Islet precursor cell (in vitro differentiated cells): ENCODE measurements around the gene TRIO.

Experiments used
- DNase-seq: peaks from one replicate; pipeline ENCODE4 v3.0.0-alpha.2; 2018

Gene TRIO

DNA sequence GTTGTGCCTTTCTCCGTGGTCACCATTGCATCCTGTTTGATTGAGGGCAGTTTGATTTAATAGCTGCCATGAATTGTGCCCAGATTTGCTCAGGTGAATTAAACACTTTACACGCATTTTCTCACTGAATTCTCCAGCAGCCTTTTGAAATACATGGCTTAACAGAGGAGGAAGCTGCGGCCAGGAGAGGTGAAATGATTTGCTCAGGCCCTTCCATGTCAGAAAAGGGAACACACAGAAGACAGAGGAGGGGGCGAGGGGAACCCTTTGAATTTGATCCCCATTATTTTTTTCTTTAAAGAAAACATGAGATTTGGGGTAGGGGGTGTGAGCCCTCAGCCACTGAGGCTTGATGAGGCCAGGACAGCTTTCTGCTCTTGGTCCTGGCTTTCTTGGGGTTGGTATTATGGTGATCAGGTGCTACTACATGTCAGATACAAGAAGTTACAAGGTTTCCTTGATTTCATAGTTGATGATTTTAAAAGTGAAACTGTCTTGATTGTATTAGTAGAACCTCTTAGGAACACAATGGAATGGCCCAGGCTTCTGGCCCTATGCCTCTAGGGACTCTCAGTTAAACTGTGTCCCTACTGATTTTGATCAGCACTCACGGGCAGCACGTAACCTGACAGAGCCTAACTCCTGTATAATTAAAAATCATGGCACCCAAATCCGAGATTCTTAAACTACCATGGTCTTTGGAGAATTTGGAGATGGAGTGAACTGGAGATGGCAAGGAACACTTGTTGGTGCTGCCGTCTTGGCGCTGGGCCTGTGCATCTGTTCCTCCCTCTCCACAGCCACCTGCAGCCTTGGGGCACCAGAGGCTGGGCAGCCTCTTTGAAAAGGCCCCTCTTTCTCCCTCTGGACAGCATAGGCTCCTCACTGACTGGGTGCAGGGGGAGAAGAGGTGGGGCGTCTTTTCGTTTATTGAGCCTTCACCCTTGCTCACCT, 107.9 kb downstream of the TRIO start:
- no peak for DNase-seq

DNA sequence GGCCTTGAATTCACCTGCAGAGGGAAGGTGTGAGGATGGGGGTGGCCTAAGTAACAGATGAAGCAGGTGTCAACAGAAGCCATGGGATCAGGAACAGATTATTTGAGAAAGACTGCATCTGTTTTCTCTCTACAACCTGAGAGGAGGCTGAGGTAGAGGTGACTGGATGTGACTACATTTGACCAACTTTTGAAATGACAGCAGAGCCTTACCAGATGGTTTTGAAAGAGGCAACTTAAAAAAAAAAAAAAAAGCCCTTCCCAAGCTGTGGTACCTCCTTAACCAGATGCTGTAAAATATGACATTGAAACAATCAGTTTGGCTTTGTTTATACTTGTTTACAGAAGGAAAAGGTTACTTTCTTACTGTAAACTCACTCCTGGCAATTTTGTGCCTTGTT, 108.6 kb downstream of the TRIO start:
- DNase-seq = no peak

DNA sequence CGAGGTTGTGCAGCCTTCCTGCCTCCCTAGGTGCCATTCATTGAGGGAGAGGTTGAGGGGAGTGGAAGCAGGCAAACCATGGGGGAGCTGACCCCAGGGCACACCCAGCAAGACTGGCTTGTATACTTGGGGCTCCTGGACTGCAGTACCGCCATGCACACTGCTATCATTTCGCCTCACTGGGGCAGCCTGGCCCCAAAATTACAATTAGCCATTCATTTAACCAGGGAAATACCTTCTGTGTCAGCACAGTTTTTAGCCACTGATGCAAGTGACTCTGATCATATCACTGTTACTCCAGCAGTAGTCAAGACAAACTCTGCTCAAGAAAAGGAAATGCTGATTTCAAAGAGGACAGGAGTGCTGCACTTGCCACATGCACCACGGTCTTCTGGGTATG, 109.7 kb downstream of the TRIO start:
- no peak for DNase-seq

DNA sequence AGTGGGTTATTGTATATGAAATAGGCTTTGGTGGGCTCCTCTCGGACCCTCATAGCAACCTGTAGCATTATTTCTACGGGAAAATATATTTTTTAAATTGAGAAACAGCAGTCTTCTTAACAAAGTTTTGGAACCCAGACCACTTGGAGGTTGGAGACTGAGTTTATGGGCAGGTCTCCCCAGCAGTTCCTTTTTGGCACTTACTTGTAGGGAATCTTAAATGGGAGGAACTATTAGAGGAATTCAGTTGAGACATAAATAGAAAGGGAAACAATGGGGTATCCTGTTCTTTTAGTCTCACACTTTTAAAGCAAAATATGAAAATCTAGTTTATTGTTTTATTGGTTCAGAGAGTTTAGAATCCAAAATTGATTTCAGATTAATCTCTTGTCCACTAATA, 111.5 kb downstream of the TRIO start:
- no peak for DNase-seq

DNA sequence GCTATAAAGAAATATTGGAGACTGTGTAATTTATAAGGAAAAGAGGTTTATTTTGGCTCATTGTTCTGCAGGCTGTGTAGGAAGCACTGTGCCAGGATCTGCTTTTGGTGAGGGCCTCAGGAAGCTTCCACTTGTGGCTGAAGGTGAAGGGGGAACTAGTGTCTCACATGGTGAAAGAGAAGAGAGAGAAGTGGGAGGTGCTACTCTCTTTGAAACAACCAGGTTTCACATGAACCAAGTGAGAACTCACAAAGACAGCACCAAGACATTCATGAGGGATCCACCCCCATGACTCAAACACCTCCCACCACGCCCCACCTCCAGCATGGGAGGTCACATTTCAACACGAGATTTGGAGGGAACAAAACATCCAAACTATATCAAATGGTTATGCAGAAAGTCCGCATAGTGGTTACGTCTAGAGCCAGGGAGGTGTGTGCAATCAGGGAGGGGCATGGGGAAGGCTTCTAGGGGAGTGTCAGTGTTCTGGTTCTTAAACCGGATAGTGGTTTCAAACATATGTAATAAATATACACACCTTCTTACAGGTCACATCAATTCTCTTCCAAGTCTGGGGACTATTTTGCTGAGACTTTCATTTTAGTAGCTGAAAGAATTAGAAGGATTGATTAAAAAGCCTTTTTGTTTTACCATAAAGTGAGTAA, 113.0 kb downstream of the TRIO start:
- no peak for DNase-seq

DNA sequence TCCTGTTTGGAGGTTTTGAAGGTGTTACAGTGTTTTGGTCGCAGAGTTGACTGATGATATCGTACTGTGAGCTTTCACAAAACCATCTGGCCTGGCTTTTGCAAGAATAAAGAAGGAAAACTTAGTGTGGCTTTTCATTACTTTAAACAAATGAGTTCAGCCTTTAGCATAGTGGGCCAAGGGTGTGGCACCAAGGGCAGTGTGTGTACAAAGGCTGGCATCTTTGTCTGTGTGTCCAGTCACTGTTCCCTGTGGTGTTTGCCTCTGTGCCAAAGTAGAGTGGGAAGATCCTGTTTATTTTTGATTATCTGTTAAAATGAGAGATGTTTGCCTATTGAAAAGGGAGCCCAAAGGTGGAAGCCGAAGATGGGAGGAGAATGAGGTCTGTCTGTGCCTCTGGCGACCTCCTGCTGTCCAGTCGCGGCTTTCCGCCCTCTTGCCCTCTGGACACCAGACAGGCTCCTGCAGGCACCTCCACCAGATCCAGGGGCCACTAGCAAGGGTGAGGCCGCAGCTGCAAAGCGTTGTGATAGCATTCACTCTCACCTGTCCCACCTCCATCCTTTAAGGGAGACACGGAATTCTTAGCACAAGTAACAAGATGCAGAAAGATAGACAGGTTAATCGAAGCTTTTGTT, 113.7 kb downstream of the TRIO start:
- no peak for DNase-seq

DNA sequence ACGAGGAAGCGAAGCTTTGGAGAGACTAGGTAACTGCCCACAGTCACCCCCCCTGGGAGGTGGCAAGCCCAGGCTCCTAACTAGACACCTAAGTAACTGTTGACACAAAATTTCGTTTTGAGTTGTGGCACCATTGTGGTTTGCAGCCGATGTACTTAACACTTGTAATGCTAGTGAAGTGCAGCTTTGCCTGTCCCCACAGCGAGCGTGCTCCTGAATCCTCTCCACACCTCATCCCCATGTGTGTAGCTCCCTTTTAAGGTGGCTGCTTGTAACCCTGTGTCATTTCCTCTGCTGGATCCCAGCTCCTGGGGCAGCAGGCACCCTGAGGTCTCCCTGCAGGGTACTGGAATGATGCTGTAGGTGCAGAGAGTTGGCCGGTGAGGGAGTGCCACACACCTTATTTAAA, 114.9 kb downstream of the TRIO start:
- DNase-seq = no peak

DNA sequence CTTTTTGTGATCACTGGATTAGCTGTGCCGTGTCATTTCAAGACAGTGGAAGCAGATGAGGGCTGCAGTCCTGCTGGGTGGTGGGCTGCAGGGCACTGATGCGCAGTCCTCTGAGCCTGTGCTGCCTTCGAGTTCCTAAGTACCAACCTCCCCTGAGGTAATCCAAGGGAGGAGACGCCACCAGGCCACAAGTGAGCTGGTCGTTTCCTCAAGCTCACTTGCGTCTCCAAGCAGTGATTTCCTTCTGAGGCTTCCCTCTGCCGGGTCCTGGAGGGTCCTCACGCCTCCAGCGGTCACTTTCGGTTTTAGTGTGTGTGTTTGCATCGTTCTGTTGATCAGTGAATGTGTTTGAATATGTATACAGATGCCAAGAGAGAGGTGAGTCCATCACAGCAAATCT, 115.7 kb downstream of the TRIO start:
- no peak for DNase-seq

DNA sequence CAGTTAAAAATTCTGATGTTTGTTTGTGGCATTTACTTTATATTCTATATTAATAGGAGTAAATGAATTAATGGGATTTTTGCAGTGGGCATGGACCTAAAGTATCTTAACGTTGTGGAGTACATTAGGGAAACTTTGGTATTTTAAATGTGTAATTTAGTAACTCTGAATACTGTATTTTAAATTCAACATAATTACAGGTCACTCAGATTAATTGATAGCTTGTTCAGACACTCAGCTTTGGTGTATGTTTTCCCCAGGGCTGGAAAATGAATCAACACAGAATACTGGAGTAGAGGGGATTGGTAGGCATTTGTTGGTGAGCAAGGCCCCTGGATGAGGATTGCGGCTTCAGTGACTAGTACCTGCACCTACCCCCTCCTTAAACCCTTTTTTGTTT, 117.5 kb downstream of the TRIO start:
- no peak for DNase-seq

DNA sequence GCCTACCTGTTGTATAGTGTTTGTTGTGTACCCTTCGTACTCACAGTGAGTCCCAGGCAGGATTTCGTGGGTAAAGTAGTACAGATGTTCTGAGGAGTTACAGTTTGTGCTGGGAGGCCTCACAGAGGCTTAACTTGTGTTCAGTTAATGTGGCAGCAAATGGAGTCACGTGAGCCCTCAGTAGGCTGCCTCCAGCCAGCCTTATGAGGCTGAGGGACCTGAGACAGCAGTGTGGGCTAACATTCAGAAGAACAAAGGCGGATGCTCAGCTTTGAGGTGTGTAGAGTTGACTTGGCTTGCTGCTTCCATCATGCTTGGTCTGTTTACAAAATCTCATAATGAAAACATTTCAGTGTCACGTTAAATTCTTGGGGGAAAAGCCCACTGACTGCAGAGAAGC, 118.1 kb downstream of the TRIO start:
- no peak for DNase-seq

DNA sequence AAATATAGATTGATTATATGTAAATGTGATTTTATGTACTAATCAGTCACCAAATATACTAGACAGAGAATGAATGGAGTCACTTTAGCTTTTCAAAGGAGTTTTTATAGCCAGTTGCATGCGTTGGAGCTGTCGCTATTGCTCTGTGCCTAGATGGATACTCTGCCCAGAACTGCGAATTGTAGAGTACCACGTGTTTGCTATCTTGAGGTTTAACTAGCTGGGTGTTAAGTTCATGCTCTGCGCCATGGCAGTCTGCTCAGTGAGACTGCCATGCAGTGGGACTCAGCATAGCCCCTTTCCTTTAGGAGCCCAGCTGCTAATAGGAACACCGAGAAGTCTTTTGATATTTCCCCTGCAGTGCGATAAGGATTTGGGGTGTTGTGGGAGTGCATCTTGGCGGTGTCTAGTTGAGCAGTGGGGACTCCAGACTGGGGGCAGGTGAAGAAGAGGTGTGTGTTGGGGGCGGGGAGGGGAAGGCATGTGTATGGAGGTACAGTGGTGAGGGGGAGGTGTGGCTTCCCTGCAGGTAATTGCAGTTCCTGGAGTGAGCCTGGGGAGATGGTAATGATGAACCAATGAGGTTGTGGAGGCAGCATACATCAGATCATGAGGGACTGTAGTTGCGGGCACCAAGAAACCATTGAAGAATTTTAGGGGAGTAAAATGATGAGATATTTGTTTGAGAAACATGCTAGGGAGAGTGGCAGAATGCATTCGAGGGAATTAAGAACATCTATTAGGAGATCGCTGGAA, 118.9 kb downstream of the TRIO start:
- no peak for DNase-seq

DNA sequence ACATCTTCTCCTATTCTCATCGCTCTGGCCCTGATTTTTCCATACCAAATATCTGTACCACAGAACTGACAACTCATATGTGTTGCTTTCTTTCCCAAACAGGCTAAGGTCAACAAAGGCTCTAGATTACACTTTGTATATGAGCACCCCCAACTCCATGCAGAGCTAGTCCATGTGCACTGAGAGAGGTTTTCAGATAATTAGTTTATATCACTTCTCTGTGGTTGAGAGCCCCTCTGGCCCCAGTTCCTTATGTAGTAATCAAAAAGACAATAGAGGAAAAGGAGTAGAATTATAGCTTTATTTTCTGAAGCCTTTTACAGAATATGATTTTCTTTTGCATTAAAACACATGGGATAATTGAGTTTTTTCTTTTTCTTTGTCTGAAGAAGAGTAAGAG, 120.0 kb downstream of the TRIO start:
- DNase-seq = no peak

DNA sequence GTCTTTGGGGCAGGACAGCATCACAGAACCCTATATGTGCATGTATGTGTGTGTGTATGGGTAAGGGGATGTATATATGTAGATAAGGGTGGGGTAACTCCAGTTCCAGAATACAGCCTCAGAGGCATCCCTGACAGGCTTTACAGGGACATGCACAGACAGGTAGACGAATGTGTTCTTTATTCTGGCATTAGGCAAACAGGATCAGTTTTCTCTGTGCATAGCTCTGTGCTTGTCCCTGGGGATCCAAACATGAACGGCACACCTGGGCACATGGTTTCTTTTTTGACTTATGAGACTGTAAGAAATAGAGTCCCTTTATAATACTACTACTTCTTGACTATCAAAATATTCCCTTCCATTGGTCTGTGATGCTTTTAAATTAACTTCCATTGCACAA, 120.6 kb downstream of the TRIO start:
- DNase-seq = no peak

DNA sequence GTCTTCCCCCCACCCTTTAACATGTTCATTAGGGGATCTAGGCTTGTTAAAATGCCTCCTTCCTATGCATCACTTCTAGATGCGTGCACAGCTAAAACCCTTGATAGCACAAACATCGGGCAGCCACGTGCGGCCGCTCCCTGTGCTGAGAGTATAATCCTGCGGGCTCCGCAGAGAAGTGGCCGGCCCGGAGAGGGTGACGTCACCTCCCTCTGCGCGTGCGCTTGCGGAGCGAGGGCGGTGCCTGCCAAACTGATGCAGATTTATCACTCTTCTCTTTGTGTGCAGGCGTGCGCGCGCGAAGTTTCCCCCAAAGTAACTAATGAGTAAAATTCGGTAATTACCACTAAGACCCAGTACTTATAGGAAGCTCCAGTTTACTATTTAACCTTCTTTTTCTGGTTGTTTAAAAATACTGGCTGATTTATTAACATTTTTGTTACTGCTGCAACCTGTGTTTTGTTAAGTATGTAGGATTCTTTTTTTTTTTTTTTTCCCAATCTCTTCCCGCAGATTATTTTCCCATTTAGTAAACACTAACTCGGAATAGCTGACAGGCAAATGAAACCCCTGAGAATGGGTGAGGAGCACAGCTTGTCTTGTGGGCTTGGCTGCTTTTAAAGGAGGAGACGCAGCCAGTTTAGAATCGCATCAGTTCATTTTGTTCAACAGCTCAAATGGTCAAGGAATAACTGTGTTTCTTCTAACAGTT, 121.6 kb downstream of the TRIO start:
- DNase-seq = peak; percentile 98

DNA sequence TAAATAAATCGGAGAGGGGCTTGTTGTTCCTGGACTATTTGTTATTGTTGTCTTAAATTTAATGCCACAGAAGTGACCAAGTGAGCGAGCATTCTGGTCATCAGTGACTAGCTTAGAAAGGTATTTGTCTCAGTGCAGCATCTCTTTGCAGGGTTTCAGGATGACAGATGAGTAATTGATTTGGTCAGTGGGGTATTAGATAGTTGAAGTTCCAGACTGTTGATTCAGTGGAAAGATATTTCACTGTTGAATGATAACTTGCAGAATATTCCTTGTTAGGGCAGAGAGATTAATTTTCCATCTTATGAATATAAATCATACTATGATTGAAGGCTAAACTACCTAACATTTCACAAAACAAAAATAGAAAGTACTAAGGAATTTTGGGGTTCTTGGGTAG, 122.4 kb downstream of the TRIO start:
- peak; percentile 81 for DNase-seq

DNA sequence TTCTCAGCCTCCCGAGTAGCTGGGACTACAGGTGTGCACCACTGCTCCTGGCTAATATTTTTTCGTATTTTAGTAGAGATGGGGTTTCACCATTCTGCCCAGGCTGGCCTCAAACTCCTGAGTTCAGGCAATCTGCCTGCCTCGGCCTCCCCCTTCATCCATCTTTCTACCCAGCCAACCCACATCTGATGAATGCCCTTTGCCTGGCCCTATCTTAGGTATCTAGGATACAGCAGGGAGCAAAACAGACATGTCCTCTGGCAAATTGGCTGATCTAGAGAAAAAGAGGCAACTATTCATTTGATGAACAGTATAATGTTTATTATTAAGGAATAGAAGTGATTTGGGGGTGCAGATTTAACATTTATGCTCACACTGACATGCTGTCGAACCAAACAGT, 123.0 kb downstream of the TRIO start:
- no peak for DNase-seq

DNA sequence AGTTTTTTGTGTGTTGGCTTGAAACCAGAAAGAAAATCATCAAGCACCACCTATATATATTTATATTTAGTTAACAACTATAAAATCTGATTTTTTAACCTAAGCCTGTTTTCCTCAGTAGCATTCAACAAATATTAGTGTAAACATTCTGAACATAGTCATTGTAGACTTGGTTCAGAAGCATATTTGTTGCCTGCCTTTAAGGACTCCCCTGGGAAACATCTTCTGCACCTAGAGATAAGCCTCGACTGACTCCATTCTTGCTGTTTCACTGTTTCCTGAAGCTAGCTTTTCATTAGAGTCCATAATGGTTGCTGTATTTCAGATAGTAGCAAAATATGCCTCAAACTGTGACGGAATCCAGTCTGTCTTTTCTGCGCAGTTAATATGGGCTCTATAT, 123.5 kb downstream of the TRIO start:
- DNase-seq = no peak

DNA sequence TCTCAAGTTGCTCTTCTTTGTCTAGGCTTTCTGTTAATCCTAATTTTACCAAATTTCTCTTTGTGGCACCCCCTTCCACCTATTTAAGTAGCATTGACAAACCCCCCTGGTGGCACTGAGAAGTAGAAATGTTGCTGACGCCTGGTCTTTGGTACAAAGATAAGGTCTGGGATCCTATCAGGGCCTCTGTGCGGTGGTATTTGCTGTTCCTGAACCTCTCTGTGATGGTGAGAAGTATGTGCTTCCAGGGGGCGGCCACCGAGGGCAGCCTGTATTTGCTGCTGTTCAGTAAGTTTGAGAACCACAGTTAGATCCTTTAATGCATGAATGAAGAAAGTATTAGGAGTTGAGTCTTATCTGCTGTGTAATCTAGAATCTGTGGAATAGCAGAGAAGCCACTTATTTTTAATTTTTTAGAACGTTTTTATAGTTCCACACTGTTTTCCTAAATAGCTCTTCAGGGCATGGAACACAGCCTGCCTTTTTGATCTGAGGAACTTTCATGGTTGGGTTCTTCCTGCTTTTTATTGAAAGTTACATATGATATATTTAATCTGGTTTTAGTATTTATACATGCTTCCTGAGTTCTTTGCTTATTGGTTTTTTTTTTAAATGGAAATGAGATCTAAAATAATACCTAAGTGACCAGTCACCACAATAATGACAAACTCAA, 124.2 kb downstream of the TRIO start:
- peak; percentile 94 for DNase-seq

DNA sequence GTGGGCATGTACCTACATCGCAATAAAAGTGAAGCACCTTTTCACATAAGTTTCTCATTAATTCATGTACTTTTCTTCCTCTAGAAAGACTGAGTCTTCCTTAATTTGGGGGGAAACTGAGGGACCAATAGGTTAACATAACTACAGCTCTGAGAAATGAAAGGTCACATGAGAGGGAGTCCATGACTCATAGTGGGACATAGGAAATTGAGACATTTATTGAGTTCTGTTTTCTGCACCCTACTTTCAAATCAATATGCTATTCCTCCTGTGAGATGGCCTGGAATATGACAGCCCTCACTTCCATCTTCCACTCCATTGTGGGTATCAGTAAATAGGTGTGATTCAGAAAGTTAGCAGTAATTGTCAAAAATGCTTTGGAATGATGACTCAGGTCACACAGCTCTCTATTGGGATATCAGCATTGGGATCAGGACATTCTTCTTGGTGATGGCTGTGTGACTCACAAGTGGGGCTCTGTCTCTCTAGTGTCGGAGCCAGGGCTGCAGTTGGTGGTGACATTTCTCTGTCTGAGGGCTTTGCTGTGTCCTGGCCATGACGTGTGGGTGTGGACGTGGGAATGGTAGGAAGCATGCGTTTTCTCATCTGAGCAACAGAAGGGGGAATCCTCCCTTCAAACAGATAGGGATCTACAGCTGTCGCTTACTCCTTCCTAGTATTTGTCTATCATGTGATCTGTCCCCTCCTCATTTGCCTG, 125.0 kb downstream of the TRIO start:
- peak; percentile 100 for DNase-seq

DNA sequence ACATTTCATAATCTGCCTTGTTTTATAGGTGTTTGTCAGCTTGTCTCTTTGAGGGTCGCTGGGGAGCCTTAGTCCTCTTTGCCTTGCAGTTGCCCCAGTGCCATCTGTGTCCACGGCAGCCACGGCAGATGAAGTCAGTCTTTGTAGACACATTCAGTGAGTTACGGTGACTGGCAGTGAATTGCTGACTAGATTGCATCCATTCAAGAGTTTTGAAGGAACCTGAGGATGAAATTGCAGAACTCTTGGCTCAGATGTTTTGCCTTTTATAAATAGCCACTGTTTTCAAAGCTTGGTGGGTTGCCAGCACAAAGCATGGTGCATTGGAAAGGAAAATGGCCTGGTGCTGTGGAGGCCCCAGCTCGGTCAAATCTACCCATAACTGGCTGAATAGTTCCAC, 125.6 kb downstream of the TRIO start:
- DNase-seq = no peak

DNA sequence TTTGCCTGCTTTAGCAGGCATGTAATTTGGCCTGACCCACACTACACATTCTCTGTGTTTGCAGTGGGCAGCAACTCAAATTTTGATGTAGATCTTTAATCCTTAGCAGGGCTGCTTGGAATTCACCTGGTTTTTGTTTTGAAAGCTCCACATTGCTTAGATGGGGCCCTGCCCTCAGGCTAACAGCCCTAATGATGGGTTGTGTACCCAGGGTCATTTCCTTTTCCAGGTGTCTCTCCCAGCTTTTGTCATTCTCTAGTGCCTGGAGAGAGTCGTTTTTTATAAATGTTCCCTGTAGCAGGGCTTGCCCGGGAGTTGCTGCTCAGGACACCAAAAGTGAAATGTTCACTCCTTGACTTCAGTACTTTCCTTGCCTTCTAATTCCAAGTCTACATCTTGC, 126.3 kb downstream of the TRIO start:
- peak; percentile 90 for DNase-seq
